ENCODE data around the gene TARM1.
"Not testable (repeated sequence)": the region's sequence is repeated elsewhere in the genome, so short reads cannot be mapped to it uniquely, and the experiment has no call there.

TARM1 gene

DNA sequence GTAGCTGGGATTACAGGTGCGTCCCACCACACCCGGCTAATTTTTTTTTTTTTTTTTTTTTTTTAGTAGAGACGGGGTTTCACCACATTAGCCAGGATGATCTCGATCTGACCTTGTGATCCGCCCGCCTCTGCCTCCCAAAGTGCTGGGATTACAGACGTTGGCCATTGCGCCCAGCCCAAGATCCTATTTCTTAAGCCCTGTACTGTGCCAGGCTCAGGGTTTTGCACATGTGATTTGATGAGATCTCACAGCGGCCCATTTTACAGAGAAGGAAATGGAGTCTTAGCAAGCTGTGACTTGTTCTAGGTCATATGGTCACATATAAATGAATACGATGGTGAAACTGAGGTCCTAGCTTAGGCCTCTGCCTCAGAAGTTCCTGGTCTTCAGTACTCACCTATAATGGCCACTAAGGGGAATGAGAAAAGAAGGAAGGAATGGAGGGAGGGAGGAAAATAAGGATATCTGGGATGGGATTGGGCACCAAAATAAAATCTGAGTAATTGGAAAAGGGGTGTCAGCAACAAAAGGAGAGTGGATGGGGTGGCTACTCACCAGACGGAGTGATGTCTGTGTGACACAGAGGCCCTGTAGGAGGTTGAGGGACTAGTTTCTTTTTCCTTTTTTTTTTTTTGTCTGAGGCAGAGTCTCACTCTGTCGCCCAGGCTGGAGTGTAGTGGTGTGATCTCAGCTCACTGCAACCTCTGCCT is 18.2 kb upstream of the TARM1 start:
- Histone ChIP-seq H3K27me3 (ENCODE audit: insufficient read depth, insufficient read length) (peaks cover 13% of the 10 kb centered on the region), H3K4me1 (ENCODE audit: insufficient read depth, insufficient read length) (peaks cover 2% of the 10 kb centered on the region), H3K36me3 (ENCODE audit: insufficient read depth, insufficient read length, low read length) (peaks cover 1% of the 10 kb centered on the region), H3K4me3 (ENCODE audit: insufficient read length, low read depth) (no peak overlapping the region), H3K9me3 (ENCODE audit: insufficient read depth, low read length) (peaks cover 6% of the 10 kb centered on the region; the same call in 1 of the 2 replicates), H3K9ac (ENCODE audit: insufficient read length, low read depth) (no peak overlapping the region)
- no peak for TF ChIP-seq YY1 (IDR thresholded peaks at IDR 0.05; ENCODE audit: insufficient read depth, insufficient read length)
- TF ChIP-seq SUZ12 (IDR thresholded peaks at IDR 0.05; ENCODE audit: extremely low read depth, insufficient read depth, insufficient read length) = no peak
- TF ChIP-seq ZNF274 (IDR thresholded peaks at IDR 0.05; ENCODE audit: low read depth, low read length) = no peak
- no peak for DNase-seq (ENCODE audit: low read depth, low spot score)

DNA sequence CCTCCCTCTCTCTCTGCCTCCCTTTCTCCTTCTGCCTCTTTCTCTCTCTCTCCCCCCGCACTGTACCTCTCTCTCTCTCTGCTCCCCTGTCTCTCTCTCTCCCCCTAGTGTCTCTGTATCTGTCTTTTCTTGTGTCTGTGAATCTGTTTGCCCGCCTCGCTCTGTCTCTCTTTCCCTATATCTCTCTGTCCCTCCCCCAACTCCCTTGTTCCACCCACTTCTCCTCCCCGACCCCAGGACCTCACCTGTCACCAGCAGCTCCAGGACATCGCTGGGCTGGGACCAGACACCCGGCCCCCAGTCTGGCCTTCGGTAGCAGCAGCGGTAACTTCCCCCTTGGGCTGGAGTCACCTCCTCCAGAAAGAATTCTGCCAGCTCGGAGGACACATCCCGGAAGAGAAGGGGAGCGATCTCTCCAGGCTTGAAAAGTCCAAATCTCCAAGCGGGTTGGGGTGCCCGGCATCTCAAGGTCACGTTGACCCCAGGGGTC is 15.5 kb upstream of the TARM1 start:
- DNase-seq (ENCODE audit: low read depth, low spot score) = no peak
- peaks cover 8% of the 10 kb centered on the region; the same call in 1 of the 2 replicates for H3K9me3 ChIP-seq (ENCODE audit: insufficient read depth, low read length)
- peaks cover 16% of the 10 kb centered on the region for H3K27me3 ChIP-seq (ENCODE audit: insufficient read depth, insufficient read length)
- H3K9ac ChIP-seq (ENCODE audit: insufficient read length, low read depth) = peak overlapping the region; percentile 56
- H3K4me3 ChIP-seq (ENCODE audit: insufficient read length, low read depth) = peak overlapping the region; percentile 11
- peaks cover 2% of the 10 kb centered on the region for H3K4me1 ChIP-seq (ENCODE audit: insufficient read depth, insufficient read length)
- no peaks in the 10 kb centered on the region for H3K36me3 ChIP-seq (ENCODE audit: insufficient read depth, insufficient read length, low read length)
- TF ChIP-seq YY1 (IDR thresholded peaks at IDR 0.05; ENCODE audit: insufficient read depth, insufficient read length) = no peak
- no peak for TF ChIP-seq SUZ12 (IDR thresholded peaks at IDR 0.05; ENCODE audit: extremely low read depth, insufficient read depth, insufficient read length)
- no peak for TF ChIP-seq ZNF274 (IDR thresholded peaks at IDR 0.05; ENCODE audit: low read depth, low read length)

DNA sequence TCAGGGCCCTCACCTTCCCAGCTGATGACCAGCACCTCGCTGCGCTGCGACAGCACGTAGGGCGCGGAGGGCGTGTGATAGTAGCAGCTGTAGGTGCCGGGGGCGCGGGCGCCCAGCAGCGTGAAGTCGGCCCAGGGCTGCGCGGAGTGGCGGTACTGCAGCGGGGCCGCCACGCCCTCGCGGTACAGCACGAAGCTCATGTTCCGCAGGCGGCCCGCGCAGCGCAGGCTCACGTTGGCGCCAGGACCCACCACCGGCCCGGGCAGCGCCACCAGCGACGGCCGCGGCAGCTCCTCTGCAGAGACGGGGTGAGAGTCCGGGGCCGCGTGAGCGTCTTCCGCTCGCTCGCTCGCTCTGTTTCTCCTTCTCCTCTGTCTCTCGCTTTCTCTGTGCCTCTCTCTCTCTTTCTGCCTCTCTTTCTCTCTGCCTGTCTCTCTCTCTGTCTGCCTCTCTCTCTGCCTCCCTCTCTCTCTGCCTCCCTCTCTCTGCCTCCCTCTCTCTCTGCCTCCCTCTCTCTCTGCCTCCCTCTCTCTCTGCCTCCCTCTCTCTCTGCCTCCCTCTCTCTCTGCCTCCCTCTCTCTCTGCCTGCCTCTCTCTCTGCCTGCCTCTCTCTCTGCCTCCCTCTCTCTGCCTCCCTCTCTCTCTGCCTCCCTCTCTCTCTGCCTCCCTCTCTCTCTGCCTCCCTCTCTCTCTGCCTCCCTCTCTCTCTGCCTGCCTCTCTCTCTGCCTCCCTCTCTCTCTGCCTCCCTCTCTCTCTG is 14.9 kb upstream of the TARM1 start:
- H3K27me3 ChIP-seq (ENCODE audit: insufficient read depth, insufficient read length) = peaks cover 16% of the 10 kb centered on the region
- not testable (repeated sequence) for H3K4me1 ChIP-seq (ENCODE audit: insufficient read depth, insufficient read length); H3K36me3 ChIP-seq (ENCODE audit: insufficient read depth, insufficient read length, low read length); H3K9me3 ChIP-seq (ENCODE audit: insufficient read depth, low read length); DNase-seq (ENCODE audit: low read depth, low spot score)
- peak overlapping the region; percentile 45 for H3K4me3 ChIP-seq (ENCODE audit: insufficient read length, low read depth)
- peak overlapping the region; percentile 56 for H3K9ac ChIP-seq (ENCODE audit: insufficient read length, low read depth)

DNA sequence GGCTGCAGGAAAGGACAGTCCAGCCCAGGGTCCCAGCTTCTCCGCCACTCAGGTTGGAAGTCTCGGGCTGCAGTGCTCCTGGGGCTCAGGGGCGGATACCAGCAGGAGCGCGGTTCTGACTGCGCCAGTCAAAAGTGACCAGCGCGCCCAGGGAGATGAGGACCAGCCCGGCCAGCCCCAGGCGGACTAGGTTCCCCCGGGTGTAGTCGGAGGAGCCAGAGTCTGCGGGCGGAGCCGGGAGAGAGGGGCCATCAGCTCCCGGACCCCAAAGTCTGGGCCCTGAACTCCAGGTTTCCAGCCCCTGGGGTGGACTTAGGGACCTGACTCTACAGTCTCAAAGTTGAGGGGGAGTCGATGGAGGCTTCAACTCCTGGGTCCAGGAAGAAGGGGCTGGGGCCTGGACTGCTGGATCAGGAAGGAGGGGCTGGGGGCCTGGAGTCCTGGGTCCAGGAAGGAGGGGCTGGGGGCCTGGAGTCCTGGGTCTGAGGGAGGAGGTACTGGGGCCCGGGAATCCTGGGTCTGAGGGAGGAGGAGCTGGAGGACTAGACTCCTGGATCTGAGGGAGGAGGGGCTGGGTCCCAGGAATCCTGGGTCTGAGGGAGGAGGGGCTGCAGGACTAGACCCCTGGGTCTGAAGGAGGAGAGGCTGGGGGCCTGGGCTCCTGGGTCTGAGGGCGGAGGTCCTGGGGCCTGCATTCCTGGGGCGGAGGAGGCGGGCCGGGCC is 14.1 kb upstream of the TARM1 start:
- Histone ChIP-seq H3K9me3 (ENCODE audit: insufficient read depth, low read length) (peaks cover 8% of the 10 kb centered on the region; the same call in 1 of the 2 replicates), H3K9ac (ENCODE audit: insufficient read length, low read depth) (peak overlapping the region; percentile 56), H3K4me3 (ENCODE audit: insufficient read length, low read depth) (peak overlapping the region; percentile 45), H3K27me3 (ENCODE audit: insufficient read depth, insufficient read length) (peaks cover 16% of the 10 kb centered on the region), H3K36me3 (ENCODE audit: insufficient read depth, insufficient read length, low read length) (no peaks in the 10 kb centered on the region), H3K4me1 (ENCODE audit: insufficient read depth, insufficient read length) (peaks cover 2% of the 10 kb centered on the region)
- TF ChIP-seq SUZ12 (IDR thresholded peaks at IDR 0.05; ENCODE audit: extremely low read depth, insufficient read depth, insufficient read length) (no peak), YY1 (IDR thresholded peaks at IDR 0.05; ENCODE audit: insufficient read depth, insufficient read length) (no peak), ZNF274 (IDR thresholded peaks at IDR 0.05; ENCODE audit: low read depth, low read length) (no peak)
- DNase-seq (ENCODE audit: low read depth, low spot score) = no peak

DNA sequence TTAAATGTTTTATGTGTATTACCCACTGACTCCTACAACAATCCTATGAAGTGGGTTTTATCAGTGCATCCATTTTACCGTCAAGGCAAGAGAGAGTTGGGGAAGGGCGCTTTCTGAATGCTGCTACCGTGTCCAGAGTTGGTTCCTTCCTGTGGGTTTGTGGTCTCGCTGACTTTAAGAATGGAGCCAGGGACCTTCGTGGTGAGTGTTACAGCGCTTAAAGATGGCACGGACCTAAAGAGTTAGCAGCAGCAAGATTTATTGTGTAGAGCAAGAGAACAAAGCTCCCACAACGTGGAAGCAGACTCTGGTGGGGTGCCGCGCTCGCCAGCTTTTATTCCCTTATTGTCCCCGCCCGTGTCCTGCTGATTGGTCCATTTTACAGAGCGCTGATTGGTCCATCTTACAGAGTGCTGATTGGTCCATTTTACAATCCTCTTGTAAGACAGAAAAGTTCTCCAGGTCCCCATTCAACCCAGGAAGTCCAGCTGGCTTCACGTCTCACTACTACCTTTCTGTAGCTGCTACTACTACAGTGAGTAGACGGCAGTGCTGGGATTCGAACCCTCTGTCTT is 13.3 kb upstream of the TARM1 start:
- Histone ChIP-seq H3K27me3 (ENCODE audit: insufficient read depth, insufficient read length) (peaks cover 16% of the 10 kb centered on the region), H3K9me3 (ENCODE audit: insufficient read depth, low read length) (peaks cover 8% of the 10 kb centered on the region; the same call in 1 of the 2 replicates), H3K4me1 (ENCODE audit: insufficient read depth, insufficient read length) (peaks cover 2% of the 10 kb centered on the region), H3K9ac (ENCODE audit: insufficient read length, low read depth) (no peak overlapping the region), H3K36me3 (ENCODE audit: insufficient read depth, insufficient read length, low read length) (no peaks in the 10 kb centered on the region), H3K4me3 (ENCODE audit: insufficient read length, low read depth) (no peak overlapping the region)
- no peak for DNase-seq (ENCODE audit: low read depth, low spot score)
- TF ChIP-seq ZNF274 (IDR thresholded peaks at IDR 0.05; ENCODE audit: low read depth, low read length) (no peak), YY1 (IDR thresholded peaks at IDR 0.05; ENCODE audit: insufficient read depth, insufficient read length) (no peak), SUZ12 (IDR thresholded peaks at IDR 0.05; ENCODE audit: extremely low read depth, insufficient read depth, insufficient read length) (no peak)

GRCh38 chr19:54084410-54084809 is 3.2 kb upstream of the TARM1 start:
- TF ChIP-seq YY1 (IDR thresholded peaks at IDR 0.05; ENCODE audit: insufficient read depth, insufficient read length) (no peak), ZNF274 (IDR thresholded peaks at IDR 0.05; ENCODE audit: low read depth, low read length) (no peak), SUZ12 (IDR thresholded peaks at IDR 0.05; ENCODE audit: extremely low read depth, insufficient read depth, insufficient read length) (no peak)
- Histone ChIP-seq H3K9me3 (ENCODE audit: insufficient read depth, low read length) (peaks cover 19% of the 10 kb centered on the region), H3K36me3 (ENCODE audit: insufficient read depth, insufficient read length, low read length) (no peaks in the 10 kb centered on the region), H3K4me1 (ENCODE audit: insufficient read depth, insufficient read length) (no peaks in the 10 kb centered on the region), H3K9ac (ENCODE audit: insufficient read length, low read depth) (no peak overlapping the region), H3K4me3 (ENCODE audit: insufficient read length, low read depth) (no peak overlapping the region), H3K27me3 (ENCODE audit: insufficient read depth, insufficient read length) (no peaks in the 10 kb centered on the region)
- DNase-seq (ENCODE audit: low read depth, low spot score) = no peak

Measured in NT2/D1 (cell line).